ENCODE measurements around the gene ACBD4.
A peak's percentile ranks its signal among the peaks of the same experiment; 100 is the strongest.

Gene ACBD4

GRCh38 chr17:45131616-45132319 is 3.7 kb upstream of the ACBD4 start (continued):
- TF ChIP-seq PRDM2 (tag by site-specific recombination; IDR thresholded peaks at IDR 0.05; ENCODE audit: borderline replicate concordance) (no peak), ZSCAN5A (tag by site-specific recombination; IDR thresholded peaks at IDR 0.05) (peak; percentile 88), ZNF664 (tag by site-specific recombination; IDR thresholded peaks at IDR 0.05) (no peak), ZNF830 (tag by site-specific recombination; IDR thresholded peaks at IDR 0.05; ENCODE audit: low read depth) (no peak), ZNF223 (tag by site-specific recombination; IDR thresholded peaks at IDR 0.05) (no peak), GLI4 (tag by site-specific recombination; IDR thresholded peaks at IDR 0.05) (peak; percentile 61; the same call in 1 of the 2 replicates), ZNF16 (tag by site-specific recombination; IDR thresholded peaks at IDR 0.05; ENCODE audit: low read depth) (no peak), ZNF394 (tag by site-specific recombination; IDR thresholded peaks at IDR 0.05; ENCODE audit: borderline replicate concordance) (peak; percentile 53; the same call in 1 of the 2 replicates), ZNF561 (tag by site-specific recombination; IDR thresholded peaks at IDR 0.05; ENCODE audit: borderline replicate concordance) (no peak; the same call in 1 of the 2 replicates), SP2 (tag by site-specific recombination; IDR thresholded peaks at IDR 0.05) (no peak), ZNF311 (tag by site-specific recombination; IDR thresholded peaks at IDR 0.05; ENCODE audit: borderline replicate concordance) (no peak), ZBTB7A (tag by site-specific recombination; IDR thresholded peaks at IDR 0.05; ENCODE audit: low read depth) (peak; percentile 92), GLIS2 (tag by site-specific recombination; IDR thresholded peaks at IDR 0.05) (peak; percentile 93)
- TF ChIP-seq, protein P1, sequence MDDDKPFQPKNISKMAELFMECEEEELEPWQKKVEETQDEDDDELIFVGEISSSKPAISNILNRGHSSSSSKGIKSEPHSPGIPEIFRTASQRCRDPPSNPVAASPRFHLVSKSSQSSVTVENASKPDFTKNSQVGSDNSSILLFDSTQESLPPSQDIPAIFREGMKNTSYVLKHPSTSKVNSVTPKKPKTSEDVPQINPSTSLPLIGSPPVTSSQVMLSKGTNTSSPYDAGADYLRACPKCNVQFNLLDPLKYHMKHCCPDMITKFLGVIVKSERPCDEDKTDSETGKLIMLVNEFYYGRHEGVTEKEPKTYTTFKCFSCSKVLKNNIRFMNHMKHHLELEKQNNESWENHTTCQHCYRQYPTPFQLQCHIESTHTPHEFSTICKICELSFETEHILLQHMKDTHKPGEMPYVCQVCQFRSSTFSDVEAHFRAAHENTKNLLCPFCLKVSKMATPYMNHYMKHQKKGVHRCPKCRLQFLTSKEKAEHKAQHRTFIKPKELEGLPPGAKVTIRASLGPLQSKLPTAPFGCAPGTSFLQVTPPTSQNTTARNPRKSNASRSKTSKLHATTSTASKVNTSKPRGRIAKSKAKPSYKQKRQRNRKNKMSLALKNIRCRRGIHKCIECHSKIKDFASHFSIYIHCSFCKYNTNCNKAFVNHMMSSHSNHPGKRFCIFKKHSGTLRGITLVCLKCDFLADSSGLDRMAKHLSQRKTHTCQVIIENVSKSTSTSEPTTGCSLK (tag by site-specific recombination; IDR thresholded peaks at IDR 0.05) = no peak
- TF ChIP-seq, protein P2, sequence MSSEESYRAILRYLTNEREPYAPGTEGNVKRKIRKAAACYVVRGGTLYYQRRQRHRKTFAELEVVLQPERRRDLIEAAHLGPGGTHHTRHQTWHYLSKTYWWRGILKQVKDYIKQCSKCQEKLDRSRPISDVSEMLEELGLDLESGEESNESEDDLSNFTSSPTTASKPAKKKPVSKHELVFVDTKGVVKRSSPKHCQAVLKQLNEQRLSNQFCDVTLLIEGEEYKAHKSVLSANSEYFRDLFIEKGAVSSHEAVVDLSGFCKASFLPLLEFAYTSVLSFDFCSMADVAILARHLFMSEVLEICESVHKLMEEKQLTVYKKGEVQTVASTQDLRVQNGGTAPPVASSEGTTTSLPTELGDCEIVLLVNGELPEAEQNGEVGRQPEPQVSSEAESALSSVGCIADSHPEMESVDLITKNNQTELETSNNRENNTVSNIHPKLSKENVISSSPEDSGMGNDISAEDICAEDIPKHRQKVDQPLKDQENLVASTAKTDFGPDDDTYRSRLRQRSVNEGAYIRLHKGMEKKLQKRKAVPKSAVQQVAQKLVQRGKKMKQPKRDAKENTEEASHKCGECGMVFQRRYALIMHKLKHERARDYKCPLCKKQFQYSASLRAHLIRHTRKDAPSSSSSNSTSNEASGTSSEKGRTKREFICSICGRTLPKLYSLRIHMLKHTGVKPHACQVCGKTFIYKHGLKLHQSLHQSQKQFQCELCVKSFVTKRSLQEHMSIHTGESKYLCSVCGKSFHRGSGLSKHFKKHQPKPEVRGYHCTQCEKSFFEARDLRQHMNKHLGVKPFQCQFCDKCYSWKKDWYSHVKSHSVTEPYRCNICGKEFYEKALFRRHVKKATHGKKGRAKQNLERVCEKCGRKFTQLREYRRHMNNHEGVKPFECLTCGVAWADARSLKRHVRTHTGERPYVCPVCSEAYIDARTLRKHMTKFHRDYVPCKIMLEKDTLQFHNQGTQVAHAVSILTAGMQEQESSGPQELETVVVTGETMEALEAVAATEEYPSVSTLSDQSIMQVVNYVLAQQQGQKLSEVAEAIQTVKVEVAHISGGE (tag by site-specific recombination; conservative IDR thresholded peaks at IDR 0.05; ENCODE audit: low read depth) = no peak
- TF ChIP-seq, protein P3, sequence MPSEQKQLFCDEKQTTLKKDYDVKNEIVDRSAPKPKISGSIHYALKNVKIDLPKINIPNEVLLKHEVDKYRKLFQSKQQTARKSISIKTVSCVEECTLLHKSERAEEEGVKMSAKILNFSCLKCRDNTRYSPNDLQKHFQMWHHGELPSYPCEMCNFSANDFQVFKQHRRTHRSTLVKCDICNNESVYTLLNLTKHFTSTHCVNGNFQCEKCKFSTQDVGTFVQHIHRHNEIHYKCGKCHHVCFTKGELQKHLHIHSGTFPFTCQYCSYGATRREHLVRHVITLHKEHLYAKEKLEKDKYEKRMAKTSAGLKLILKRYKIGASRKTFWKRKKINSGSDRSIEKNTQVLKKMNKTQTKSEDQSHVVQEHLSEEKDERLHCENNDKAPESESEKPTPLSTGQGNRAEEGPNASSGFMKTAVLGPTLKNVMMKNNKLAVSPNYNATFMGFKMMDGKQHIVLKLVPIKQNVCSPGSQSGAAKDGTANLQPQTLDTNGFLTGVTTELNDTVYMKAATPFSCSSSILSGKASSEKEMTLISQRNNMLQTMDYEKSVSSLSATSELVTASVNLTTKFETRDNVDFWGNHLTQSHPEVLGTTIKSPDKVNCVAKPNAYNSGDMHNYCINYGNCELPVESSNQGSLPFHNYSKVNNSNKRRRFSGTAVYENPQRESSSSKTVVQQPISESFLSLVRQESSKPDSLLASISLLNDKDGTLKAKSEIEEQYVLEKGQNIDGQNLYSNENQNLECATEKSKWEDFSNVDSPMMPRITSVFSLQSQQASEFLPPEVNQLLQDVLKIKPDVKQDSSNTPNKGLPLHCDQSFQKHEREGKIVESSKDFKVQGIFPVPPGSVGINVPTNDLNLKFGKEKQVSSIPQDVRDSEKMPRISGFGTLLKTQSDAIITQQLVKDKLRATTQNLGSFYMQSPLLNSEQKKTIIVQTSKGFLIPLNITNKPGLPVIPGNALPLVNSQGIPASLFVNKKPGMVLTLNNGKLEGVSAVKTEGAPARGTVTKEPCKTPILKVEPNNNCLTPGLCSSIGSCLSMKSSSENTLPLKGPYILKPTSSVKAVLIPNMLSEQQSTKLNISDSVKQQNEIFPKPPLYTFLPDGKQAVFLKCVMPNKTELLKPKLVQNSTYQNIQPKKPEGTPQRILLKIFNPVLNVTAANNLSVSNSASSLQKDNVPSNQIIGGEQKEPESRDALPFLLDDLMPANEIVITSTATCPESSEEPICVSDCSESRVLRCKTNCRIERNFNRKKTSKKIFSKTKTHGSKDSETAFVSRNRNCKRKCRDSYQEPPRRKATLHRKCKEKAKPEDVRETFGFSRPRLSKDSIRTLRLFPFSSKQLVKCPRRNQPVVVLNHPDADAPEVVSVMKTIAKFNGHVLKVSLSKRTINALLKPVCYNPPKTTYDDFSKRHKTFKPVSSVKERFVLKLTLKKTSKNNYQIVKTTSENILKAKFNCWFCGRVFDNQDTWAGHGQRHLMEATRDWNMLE (tag by site-specific recombination; conservative IDR thresholded peaks at IDR 0.05; ENCODE audit: low read depth) = no peak
- TF ChIP-seq, protein P4, sequence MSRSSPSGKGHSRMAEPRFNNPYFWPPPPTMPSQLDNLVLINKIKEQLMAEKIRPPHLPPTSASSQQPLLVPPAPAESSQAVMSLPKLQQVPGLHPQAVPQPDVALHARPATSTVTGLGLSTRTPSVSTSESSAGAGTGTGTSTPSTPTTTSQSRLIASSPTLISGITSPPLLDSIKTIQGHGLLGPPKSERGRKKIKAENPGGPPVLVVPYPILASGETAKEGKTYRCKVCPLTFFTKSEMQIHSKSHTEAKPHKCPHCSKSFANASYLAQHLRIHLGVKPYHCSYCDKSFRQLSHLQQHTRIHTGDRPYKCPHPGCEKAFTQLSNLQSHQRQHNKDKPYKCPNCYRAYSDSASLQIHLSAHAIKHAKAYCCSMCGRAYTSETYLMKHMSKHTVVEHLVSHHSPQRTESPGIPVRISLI (tag by site-specific recombination; IDR thresholded peaks at IDR 0.05) = no peak

All from HEK293 (cell line).